GM18519 (cell line): Measurements from ENCODE around the gene TESK2.
A peak's percentile ranks its signal among the peaks of the same experiment; 100 is the strongest.
"Not testable (repeated sequence)": the region's sequence is repeated elsewhere in the genome, so short reads cannot be mapped to it uniquely, and the experiment has no call there.

Experiments
- ATAC-seq: cut with Tn5 transposase; IDR thresholded peaks from one replicate; pipeline ENCODE4 v1.9.1; 2021; ENCODE audit warnings: mild to moderate bottlenecking, moderate library complexity; ENCODE audit not compliant: unreplicated experiment, low FRiP score

TESK2 gene

DNA sequence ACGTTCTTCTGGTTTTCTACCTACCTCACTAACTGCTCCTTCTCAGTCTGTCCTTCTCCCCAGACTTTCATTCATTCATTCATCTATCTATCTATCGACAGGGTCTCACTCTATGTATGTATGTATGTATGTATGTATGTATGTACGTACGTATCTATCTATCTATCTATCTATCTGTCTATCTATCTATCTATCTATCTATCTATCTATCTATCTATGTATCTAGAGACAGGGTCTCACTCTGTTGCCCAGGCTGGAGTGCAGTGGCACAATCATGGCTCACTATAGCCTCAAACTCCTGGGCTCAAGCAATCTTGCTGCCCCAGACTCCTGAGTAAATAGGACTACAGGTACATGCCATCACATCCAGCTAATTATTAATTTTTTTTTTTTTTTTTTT, 106.8 kb downstream of the TESK2 start:
- not testable (repeated sequence) for ATAC-seq

GRCh38 chr1:45383191-45383590, 107.8 kb downstream of the TESK2 start:
- ATAC-seq: no peak

GRCh38 chr1:45381243-45381642, 109.7 kb downstream of the TESK2 start:
- ATAC-seq: no peak

DNA sequence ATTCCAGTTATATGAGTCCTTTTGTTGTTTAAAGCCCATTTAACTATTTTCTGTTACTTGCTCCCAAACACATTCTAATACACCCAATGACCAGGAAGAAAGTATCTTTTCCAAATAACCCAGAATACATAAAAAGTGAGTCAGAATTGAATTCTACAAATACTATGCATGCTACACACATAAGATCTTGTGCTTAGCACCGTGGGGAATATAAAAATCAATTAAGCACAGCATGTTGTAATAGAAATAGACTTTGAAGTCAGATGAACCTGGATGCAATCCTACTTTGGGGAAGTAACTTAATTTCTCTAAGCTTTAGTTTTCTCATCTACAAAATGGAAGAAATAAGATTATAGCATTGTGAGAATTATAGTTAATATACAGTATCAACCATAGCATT, 110.2 kb downstream of the TESK2 start:
- ATAC-seq: no peak

DNA sequence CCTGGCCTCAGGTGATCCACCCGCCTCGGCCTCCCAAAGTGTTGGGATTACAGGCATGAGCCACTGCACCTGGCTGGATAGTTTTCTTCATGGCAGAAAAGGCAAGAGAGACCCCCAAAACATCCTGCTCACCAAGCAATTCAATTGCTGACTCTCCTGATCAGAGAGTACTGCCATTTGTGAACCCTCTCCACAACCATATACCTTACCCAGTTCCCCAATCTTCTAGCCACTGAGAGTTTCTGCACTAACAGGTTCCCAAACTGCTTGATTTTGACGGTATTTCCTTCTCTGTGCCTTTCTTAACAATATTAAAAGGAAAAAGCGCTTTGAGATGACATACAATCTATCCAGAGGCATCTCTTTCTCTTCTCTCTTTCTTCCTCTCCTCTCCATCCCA, 110.8 kb downstream of the TESK2 start:
- ATAC-seq: no peak

DNA sequence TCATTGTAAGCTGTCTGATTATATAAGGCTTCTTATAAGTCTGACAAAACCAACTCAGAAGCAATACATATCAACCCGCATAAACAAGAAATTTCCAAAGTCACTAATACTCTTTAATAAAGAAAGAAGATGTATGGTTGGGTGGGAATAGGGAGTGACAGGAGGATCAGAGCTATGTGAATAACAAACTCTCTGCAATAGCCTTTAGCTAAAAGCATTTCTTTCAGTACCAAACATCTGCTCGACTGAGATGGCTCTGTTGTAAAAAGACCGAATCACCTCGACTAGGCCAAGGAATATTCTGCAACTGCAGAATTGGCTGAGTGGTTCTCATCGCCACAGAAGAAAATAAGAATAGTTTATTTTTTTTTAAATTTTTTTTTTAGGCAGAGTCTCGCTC, 111.4 kb downstream of the TESK2 start:
- no peak for ATAC-seq

DNA sequence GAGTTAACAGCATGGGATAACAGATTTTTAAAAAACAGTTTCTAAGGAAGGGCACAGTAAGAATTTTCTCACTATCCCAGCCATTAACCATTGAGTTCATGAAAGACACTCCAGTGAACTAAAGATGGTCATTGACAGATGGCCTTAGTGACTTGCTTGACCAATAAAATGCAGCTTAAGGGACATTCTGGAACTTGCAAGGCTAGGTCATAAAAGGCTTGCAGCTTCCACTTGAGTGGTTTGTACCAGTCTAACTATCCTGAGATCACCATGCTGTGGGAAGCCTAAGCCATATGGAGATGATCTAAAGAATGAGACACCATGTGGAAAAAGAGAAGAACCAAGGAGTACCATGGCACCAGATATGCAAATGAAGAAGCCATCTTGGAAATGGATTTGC, 112.8 kb downstream of the TESK2 start:
- no peak for ATAC-seq

GRCh38 chr1:45375104-45376090, 115.6 kb downstream of the TESK2 start:
- no peak for ATAC-seq

DNA sequence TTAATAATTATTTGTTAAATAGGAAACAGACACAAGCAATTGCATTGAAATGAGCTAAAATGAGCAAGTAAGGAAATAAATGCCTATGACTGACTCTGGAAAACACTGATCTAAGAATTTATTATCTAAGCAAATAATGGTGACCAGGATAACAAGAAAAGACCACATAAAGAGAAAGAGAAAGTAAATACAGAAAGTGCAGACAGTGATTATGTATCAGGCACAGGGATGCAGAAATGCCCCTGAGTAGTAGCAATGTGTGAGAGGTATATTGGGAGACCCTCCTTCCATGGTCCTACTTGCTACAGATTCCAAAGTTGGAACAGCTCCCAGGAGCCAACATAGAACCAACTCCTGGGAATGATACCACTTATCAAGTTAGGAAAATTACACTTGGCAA, 117.4 kb downstream of the TESK2 start:
- no peak for ATAC-seq

DNA sequence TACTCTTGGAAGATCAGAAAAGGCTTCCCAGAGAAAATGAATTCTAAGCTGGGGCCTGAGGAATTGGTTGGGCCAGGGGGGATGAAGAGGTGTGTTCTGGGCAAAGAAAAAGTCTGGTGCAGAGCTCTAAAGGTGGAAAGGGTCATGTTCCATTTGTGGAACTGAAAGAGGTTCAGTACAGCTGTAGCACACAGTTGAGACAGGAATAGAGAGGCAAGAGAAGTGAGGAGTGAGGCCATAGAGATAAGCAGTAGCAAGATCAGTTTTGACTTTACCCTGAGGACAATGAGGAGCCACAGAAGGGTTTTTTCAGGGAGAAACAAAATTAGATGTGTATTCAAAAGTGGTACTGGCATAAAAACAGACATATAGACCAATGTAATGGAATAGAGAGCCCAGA, 120.4 kb downstream of the TESK2 start:
- ATAC-seq: peak; percentile 54

GRCh38 chr1:45365051-45365450, 125.9 kb downstream of the TESK2 start:
- no peak for ATAC-seq

- ATAC-seq: no peak
These were observed 126.7 kb downstream of the TESK2 start for GRCh38 chr1:45364294-45364693.

DNA sequence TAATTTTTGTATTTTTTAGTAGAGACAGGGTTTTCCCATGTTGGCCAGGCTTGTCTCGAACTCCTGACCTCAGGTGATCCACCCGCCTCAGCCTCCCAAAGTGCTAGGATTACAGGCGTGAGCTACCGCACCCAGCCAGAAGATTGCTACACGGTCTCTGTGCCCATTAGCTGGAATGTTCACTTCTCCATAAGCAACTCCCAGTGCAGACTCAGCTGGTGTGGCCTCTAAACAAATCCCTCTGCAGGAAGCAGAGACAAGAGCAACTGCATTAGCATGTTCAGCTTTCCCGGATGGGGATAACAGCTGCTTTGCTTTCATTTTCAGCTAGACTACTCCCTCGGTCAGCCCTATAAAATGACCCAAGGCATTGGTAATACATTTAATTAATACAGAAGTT, 130.0 kb downstream of the TESK2 start:
- ATAC-seq: not testable (repeated sequence)

DNA sequence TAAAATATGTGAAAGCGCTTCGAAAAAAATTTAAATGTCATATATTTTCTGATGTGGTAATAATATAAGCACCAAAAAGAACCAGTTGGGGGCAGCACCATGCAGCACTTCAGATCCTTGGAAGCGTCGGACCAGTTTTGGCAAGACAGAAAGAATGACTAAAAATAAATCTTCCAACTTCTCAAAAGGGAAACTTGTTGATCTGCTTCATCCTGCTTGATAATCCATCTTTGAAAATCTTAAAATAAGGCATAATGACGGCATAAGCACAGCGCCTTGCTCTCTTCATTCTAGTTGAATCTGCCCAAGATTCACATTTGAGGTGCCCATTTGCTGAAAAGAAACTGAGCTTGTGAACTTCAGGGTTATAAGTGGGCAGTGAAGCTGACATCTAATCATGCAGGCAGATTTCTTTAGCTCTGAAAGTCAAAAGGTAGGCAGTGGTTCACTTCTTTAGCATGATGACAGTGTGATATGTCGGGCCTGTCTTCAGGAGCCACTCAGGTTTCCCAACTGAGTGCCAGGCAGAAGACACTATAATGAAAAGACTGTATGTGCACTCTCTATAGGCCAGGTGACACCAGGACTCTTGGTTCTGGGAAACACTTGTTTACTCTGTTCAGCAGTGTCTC, 131.0 kb downstream of the TESK2 start:
- ATAC-seq: no peak

DNA sequence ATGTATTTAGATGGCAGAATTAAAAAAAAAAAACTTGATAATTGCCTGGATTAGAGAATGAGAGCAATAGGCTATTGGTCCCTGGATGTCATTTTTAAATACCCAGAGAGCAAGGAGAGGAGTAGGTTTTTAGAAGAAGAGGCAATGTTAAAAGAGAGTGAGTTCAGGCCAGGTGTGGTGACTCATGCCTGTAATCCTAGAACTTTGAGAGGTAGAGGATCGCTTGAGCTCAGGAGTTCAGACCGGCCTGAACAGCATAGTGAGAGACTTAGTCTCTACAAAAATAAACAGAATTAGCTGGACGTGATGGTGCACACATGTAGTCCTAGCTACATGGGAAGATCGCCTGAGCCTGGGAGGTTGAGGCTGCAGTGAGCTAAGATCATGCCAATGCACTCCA, 134.8 kb downstream of the TESK2 start:
- no peak for ATAC-seq

DNA sequence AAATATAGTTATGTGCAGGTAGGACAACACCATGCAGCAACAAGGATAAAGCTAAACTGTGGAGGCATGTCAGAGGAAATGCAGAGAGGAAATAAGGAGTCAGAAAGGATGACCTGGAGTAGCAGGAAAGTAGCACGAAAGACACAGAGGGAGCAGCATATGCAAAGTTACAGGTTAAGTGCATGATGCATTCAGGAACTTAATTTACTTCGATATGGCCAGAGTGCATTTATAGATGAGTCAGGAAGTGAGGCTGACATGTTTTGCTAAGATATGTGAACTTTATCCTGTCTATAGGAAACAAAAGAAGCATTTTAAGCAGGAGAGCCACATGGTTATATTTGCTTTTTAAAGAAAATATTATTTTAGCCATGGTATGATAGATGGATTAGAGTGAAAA, 135.3 kb downstream of the TESK2 start:
- ATAC-seq: no peak

DNA sequence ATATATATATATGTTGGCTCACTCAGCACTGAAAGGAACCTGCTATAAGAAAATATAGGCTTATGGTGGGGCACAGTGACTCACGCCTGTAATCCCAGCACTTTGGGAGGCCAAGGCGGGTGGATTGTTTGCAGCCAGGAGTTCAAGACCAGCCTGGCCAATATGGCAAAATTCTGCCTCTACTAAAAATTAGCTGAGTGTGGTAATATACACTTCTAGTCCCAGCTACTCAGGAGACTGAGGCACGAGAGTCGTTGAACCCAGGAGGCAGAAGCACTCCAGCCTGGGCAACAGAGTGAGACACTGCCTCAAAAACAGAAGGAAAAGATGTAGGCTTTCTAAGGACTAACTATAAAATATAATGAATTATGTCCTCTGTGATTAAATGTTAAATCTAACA, 136.1 kb downstream of the TESK2 start:
- ATAC-seq: no peak

- no peak for ATAC-seq
These were observed 137.3 kb downstream of the TESK2 start for GRCh38 chr1:45353685-45354084.

DNA sequence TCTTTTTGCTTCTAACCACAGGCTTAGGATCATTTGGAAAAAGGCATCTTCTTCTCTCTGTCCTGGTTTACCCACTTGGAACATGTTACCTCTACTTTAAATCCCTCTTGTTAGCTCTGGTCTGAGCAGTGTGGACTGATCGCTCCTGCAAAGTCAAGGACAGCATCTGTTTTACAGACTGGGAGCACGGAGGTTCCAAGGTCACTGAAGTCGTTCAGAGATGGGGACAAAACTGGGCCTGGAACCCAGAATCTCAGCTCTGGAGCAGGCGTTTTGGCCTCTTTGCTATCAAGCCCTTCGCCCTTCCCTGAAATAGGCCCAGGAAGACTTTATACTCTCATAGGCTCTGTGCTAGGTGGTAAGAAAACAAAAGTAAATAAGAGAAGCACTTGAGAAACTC, 139.5 kb downstream of the TESK2 start:
- no peak for ATAC-seq

DNA sequence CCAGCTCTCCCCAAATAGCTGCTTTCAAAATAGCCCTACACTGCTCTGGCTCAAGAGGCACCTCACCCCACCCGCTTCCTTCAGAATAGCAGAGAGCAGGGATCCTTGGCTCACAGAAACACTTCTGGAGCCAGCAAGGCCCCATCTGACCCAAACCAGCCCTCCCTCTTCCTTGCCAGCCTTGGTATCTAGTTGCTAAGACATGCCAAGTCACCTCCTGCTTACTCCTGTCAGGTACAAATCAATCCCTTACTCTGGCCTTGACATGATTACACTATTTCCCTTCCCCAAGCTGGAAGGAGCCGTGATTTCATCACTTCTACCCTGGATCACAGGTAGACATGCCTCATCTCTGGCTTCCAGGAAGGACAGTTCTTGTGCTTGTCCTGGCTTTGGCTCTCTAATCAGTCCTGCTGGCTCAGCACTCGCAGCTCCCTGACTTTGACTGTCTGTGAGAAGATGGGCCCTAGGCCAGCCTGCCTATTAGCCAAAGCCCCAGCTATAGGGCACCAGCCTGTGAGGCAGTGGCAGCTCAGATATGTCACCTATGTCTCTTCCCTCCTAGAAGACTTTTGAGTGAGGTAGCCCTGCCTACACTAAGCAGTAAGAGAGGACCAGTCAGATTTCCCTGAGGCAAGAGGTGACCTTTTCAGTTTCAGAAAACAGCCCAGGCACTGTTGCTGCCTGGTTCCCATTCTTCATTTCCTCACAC, 141.8 kb downstream of the TESK2 start:
- ATAC-seq: no peak

DNA sequence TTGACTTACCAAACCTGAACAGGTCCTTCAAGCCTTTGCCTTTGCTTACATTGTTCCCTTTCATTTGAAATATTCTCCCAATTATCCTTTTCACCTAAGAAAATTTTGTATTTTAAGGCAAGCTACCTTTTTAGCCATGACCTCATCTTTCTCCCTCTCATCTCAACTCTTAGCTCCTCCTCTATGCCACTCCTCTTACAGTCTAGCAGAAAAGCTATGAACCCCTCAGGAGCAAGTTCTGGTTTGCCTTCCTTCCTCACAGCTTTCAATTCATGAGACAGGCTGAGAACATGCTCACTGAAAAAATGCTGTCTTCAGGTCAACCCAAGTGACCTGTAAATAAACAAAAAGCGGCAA, 142.4 kb downstream of the TESK2 start:
- no peak for ATAC-seq
